WERI-Rb-1 (cell line): ENCODE results near the gene MKRN2.

Experiments used
- DNase-seq: peaks from one replicate; pipeline ENCODE4 v3.0.0-alpha.2; 2020
- H3K27ac ChIP-seq: fragments of 250-450 bp; sonication (Bioruptor Pico); 2 replicates; pipeline ENCODE4 v1.5.1; 2020; ENCODE audit warnings: mild to moderate bottlenecking, moderate library complexity
- H3K27me3 ChIP-seq: fragments of 250-450 bp; sonication (Bioruptor Pico); 2 replicates; pipeline ENCODE4 v1.5.1; 2021; ENCODE audit warnings: mild to moderate bottlenecking, low read depth, moderate library complexity; ENCODE audit not compliant: insufficient read depth, severe bottlenecking
- H3K36me3 ChIP-seq: fragments of 250-450 bp; sonication (Bioruptor Pico); 2 replicates; pipeline ENCODE4 v1.5.1; 2020; ENCODE audit warnings: mild to moderate bottlenecking, moderate library complexity
- H3K4me3 ChIP-seq: 2 replicates; pipeline ENCODE4 v1.5.1; 2011; ENCODE audit warnings: low read depth, mild to moderate bottlenecking, control low read depth, low read length
- H3K9me3 ChIP-seq: fragments of 250-450 bp; sonication (Bioruptor Pico); 2 replicates; pipeline ENCODE4 v1.5.1; 2021; ENCODE audit warnings: mild to moderate bottlenecking, moderate library complexity; ENCODE audit not compliant: severe bottlenecking
- CTCF ChIP-seq: IDR thresholded peaks from 2 replicates; pipeline ENCODE4 v1.5.1; 2011; ENCODE audit warnings: low read depth, mild to moderate bottlenecking, control low read depth, inconsistent platforms, low read length

The MKRN2 gene

GRCh38 chr3:12632523-12632922 lies 75.6 kb downstream of the MKRN2 start:
- DNase-seq = no peak

GRCh38 chr3:12633108-12633507 lies 76.2 kb downstream of the MKRN2 start:
- no peak for TF ChIP-seq CTCF

More at GRCh38 chr3:12632523-12632922, 75.6 kb downstream of the MKRN2 start:
- Histone ChIP-seq H3K36me3 (peaks cover 6% of the 10 kb centered on the region), H3K27ac (no peak overlapping the region), H3K4me3 (no peak overlapping the region), H3K9me3 (no peaks in the 10 kb centered on the region), H3K27me3 (no peaks in the 10 kb centered on the region)
- TF ChIP-seq CTCF = no peak

More at GRCh38 chr3:12633108-12633507, 76.2 kb downstream of the MKRN2 start:
- no peak for DNase-seq
- no peak overlapping the region for H3K4me3 ChIP-seq
- H3K36me3 ChIP-seq = peaks cover 9% of the 10 kb centered on the region
- H3K27ac ChIP-seq = no peak overlapping the region
- H3K27me3 ChIP-seq = no peaks in the 10 kb centered on the region
- no peaks in the 10 kb centered on the region for H3K9me3 ChIP-seq
